B cell (primary cell): ENCODE data around the gene TCF3. TPM values are rescaled to one million over a fixed set of nuclear protein-coding genes. Genes with fewer than 3 reads are reported as not detected.
A peak's percentile ranks its signal among the peaks of the same experiment; 100 is the strongest.

ENCODE experiments used
- ATAC-seq: fragments of 200-7000 bp; cut with Tn5 transposase; one replicate; pipeline ENCODE4 v1.10.0; 2021; ENCODE audit warnings: low read depth, mild to moderate bottlenecking, moderate number of reproducible peaks, moderate library complexity
- CTCF ChIA-PET: fragments of 350-600 bp; sonication (Branson Sonifier 250); formaldehyde crosslinking; loops from one replicate; lab custom pipeline; 2021; ENCODE audit warnings: antibody characterized with exemption, inconsistent platforms; lab: Charles Lee
- POLR2A ChIA-PET: fragments of 350-600 bp; sonication (Branson Sonifier 250); formaldehyde crosslinking; loops from one replicate; lab custom pipeline; 2021; ENCODE audit warnings: antibody characterized with exemption; lab: Charles Lee
- DNase-seq: peaks from one replicate; pipeline ENCODE4 v3.0.0; 2013
- H2AFZ ChIP-seq: 2 replicates; pipeline ENCODE4 v1.6.1; 2012; ENCODE audit warnings: mild to moderate bottlenecking, low read depth, low read length; ENCODE audit not compliant: insufficient read depth, poor library complexity, severe bottlenecking
- H3K27ac ChIP-seq, 2 donors: 1 replicate in 1 of 2; 2 replicates in 1 of 2; pipeline ENCODE4 v1.5.1; 2012 to 2013; ENCODE audit warnings: low read length in 2 of 2, mild to moderate bottlenecking in 2 of 2, moderate library complexity in 1 of 2
- H3K27me3 ChIP-seq, 4 experiments: fragments of 200-600 bp in 1 of 4; sonication (generic) in 1 of 4; replicated peaks in 1 of 4; 1 replicate in 2 of 4; 2 replicates in 2 of 4; pipeline versions ENCODE4 v1.6.1 to v1.7.0; 2013 to 2016; ENCODE audit warnings: low read length in 3 of 4, mild to moderate bottlenecking in 2 of 4, mixed read lengths in 1 of 4, moderate library complexity in 1 of 4; ENCODE audit not compliant: insufficient read depth in 4 of 4, control insufficient read depth in 3 of 4; ENCODE audit errors: control extremely low read depth in 1 of 4
- H3K36me3 ChIP-seq, 2 experiments: replicated peaks in 1 of 2; 1 replicate in 1 of 2; 2 replicates in 1 of 2; pipeline versions ENCODE4 v1.6.1 to v1.7.1; 2013; ENCODE audit warnings: low read length in 1 of 2; ENCODE audit not compliant: insufficient read depth in 2 of 2, control insufficient read depth in 1 of 2; ENCODE audit errors: control extremely low read depth in 1 of 2, extremely low read depth in 1 of 2
- H3K4me1 ChIP-seq, 2 donors: fragments of 200-600 bp in 1 of 2; sonication (generic) in 1 of 2; 1 replicate in 1 of 2; 2 replicates in 1 of 2; pipeline versions ENCODE4 v1.5.1 to v1.6.1; 2013 to 2017; ENCODE audit warnings: low read length in 2 of 2; ENCODE audit not compliant: control insufficient read depth in 2 of 2, insufficient read depth in 2 of 2
- H3K4me2 ChIP-seq: replicated peaks from 2 replicates; pipeline ENCODE3; 2012; ENCODE audit warnings: mild to moderate bottlenecking, low read depth, low read length; ENCODE audit not compliant: poor library complexity, severe bottlenecking
- H3K4me3 ChIP-seq, 5 experiments: fragments of 200-600 bp in 1 of 5; sonication (generic) in 1 of 5; 1 replicate in 3 of 5; 2 replicates in 2 of 5; pipeline versions ENCODE4 v1.5.1 to v1.7.0; 2011 to 2016; ENCODE audit warnings: low read length in 4 of 5, mild to moderate bottlenecking in 4 of 5, low read depth in 2 of 5, control low read depth in 1 of 5, moderate library complexity in 1 of 5; ENCODE audit not compliant: insufficient read depth in 1 of 5; ENCODE audit errors: control extremely low read depth in 1 of 5, extremely low read depth in 1 of 5
- H3K79me2 ChIP-seq: fragments of 200-600 bp; sonication (generic); one replicate; pipeline ENCODE4 v1.6.0; 2016; ENCODE audit warnings: low read length; ENCODE audit not compliant: control insufficient read depth, insufficient read depth
- H3K9ac ChIP-seq: fragments of 200-600 bp; sonication (generic); 2 replicates; pipeline ENCODE4 v1.6.1; 2017; ENCODE audit warnings: mild to moderate bottlenecking, low read length, moderate library complexity
- H3K9me3 ChIP-seq, 3 donors: one replicate each; pipeline versions ENCODE4 v1.6.1 to v1.7.1; 2013; ENCODE audit warnings: low read length in 2 of 3; ENCODE audit not compliant: control insufficient read depth in 2 of 3, insufficient read depth in 1 of 3; ENCODE audit errors: control extremely low read depth in 1 of 3
- H4K20me1 ChIP-seq: 2 replicates; pipeline ENCODE4 v1.6.0; 2012; ENCODE audit warnings: mild to moderate bottlenecking, low read length; ENCODE audit not compliant: insufficient read depth, control insufficient read depth, poor library complexity, severe bottlenecking
- H3K27ac Mint-ChIP-seq: one replicate; pipeline ENCODE4 v1.8.0; 2021; ENCODE audit warnings: mixed read lengths
- H3K27me3 Mint-ChIP-seq: one replicate; pipeline ENCODE4 v1.8.0; 2021; ENCODE audit warnings: mixed read lengths
- H3K4me1 Mint-ChIP-seq: one replicate; pipeline ENCODE4 v1.8.0; 2021; ENCODE audit warnings: mixed read lengths
- H3K4me3 Mint-ChIP-seq: one replicate; pipeline ENCODE4 v1.8.0; 2021; ENCODE audit warnings: mixed read lengths
- H3K9me3 Mint-ChIP-seq: one replicate; pipeline ENCODE4 v1.8.0; 2022; ENCODE audit warnings: mixed read lengths; ENCODE audit not compliant: insufficient read depth
- EZH2 ChIP-seq: IDR thresholded peaks from 2 replicates; pipeline ENCODE4 v1.6.1; 2012; ENCODE audit warnings: borderline replicate concordance, low read depth, mild to moderate bottlenecking, moderate library complexity, low read length; ENCODE audit not compliant: insufficient read depth, poor library complexity, severe bottlenecking
- WGBS: methylation state at CpG from one replicate; pipeline ENCODE4 v1.1.5; 2013; ENCODE audit warnings: missing lambda C conversion rate; ENCODE audit not compliant: insufficient coverage; 5-methylcytosine and 5-hydroxymethylcytosine counted together
- intact Hi-C: fragments of 100-400 bp; cut with micrococcal nuclease; formaldehyde crosslinking; loops from one replicate; pipeline ENCODE4 v1.10.0; 2022
- polyA plus RNA-seq: library from polyadenylated mRNA; depleted of rRNA; stranded (reverse); fragments of >200 nt; gene quantifications from 2 replicates; pipeline ENCODE4 v1.2.3, GENCODE V29; 2012
- total RNA-seq, 2 donors: library from RNA; stranded (reverse); fragments of 120-200 nt in 1 of 2; gene quantifications; 1 replicate in 1 of 2; 2 replicates in 1 of 2; pipeline versions ENCODE4 v1.2.3 to v1.2.4, GENCODE V29; 2013 to 2022
- TF ChIP-seq, protein P1 (sequence below): fragments of 200-600 bp; IDR thresholded peaks from one replicate; pipeline ENCODE4 v1.8.0; 2022; ENCODE audit warnings: antibody characterized with exemption, mild to moderate bottlenecking

Gene TCF3
- total and polyA plus RNA-seq, 2 donors (not counting 1 experiment from before 2014, with no cell fraction given), result 278 to 588 TPM

GRCh38 chr19:1626417-1627010 is 25.9 kb downstream of the TCF3 start:
- no peak overlapping the region for H3K27ac Mint-ChIP-seq
- CTCF ChIA-PET, result interaction anchor here (5.1 kb wide), 1 partner anchor 45 kb away, joined by 40 read pairs; no protein-coding TSS in a partner anchor
- no peak for DNase-seq
- no peak overlapping the region for H3K4me2 ChIP-seq
- no peak overlapping the region for H3K9ac ChIP-seq
- peaks cover 54% of the 10 kb centered on the region for H3K79me2 ChIP-seq
- H3K4me1 Mint-ChIP-seq, result peaks cover 8% of the 10 kb centered on the region
- H3K27ac ChIP-seq, result no peak overlapping the region
- intact Hi-C loops, result no loop called here
- no peak for ATAC-seq
- POLR2A ChIA-PET, result interaction anchor here (0.6 to 0.7 kb wide), 2 partner anchors 13 to 33 kb away, joined by 3 to 4 read pairs; no protein-coding TSS in a partner anchor
- H3K9me3 Mint-ChIP-seq, result no peaks in the 10 kb centered on the region
- no peak overlapping the region for H3K4me3 ChIP-seq
- H4K20me1 ChIP-seq, result peaks cover 87% of the 10 kb centered on the region
- peaks cover 0 to 2% of the 10 kb centered on the region in 2 donors for H3K4me1 ChIP-seq
- H3K9me3 ChIP-seq, result no peaks in the 10 kb centered on the region
- no peak overlapping the region for H3K4me3 Mint-ChIP-seq
- H3K36me3 ChIP-seq, result peaks cover 0 to 69% of the 10 kb centered on the region in 2 experiments
- no peaks in the 10 kb centered on the region for H3K27me3 ChIP-seq
- 96% methylated on average over 31 of the region's 32 CpGs for WGBS
- H3K27me3 Mint-ChIP-seq, result no peaks in the 10 kb centered on the region
- no peak overlapping the region for H2AFZ ChIP-seq
- TF ChIP-seq, protein P1, sequence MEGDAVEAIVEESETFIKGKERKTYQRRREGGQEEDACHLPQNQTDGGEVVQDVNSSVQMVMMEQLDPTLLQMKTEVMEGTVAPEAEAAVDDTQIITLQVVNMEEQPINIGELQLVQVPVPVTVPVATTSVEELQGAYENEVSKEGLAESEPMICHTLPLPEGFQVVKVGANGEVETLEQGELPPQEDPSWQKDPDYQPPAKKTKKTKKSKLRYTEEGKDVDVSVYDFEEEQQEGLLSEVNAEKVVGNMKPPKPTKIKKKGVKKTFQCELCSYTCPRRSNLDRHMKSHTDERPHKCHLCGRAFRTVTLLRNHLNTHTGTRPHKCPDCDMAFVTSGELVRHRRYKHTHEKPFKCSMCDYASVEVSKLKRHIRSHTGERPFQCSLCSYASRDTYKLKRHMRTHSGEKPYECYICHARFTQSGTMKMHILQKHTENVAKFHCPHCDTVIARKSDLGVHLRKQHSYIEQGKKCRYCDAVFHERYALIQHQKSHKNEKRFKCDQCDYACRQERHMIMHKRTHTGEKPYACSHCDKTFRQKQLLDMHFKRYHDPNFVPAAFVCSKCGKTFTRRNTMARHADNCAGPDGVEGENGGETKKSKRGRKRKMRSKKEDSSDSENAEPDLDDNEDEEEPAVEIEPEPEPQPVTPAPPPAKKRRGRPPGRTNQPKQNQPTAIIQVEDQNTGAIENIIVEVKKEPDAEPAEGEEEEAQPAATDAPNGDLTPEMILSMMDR, result no peak
- TF ChIP-seq EZH2, result no peak

- CTCF ChIA-PET, result interaction anchor here (0.9 to 5.1 kb wide), 9 partner anchors 11 to 202 kb away, joined by 3 to 40 read pairs (median 4); no protein-coding TSS in a partner anchor
- peaks cover 9% of the 10 kb centered on the region for H3K4me1 Mint-ChIP-seq
- no peak overlapping the region for H3K4me3 Mint-ChIP-seq
- peak; percentile 70 for DNase-seq
- Histone ChIP-seq H2AFZ (no peak overlapping the region), H3K9ac (no peak overlapping the region), H3K27me3 (no peaks in the 10 kb centered on the region), H3K27ac (no peak overlapping the region), H3K79me2 (peaks cover 46% of the 10 kb centered on the region), H3K4me1 (peaks cover 0 to 15% of the 10 kb centered on the region in 2 donors), H3K9me3 (no peaks in the 10 kb centered on the region), H3K4me2 (no peak overlapping the region), H3K36me3 (peaks cover 0 to 69% of the 10 kb centered on the region in 2 experiments), H4K20me1 (peaks cover 87% of the 10 kb centered on the region), H3K4me3 (no peak overlapping the region)
- intact Hi-C loops, result loop anchor here (2.0 kb wide), 3 partner anchors 24 to 142 kb away; no protein-coding TSS in a partner anchor
- 75% methylated on average over 19 of the region's 23 CpGs for WGBS
- H3K27me3 Mint-ChIP-seq, result no peaks in the 10 kb centered on the region
- peak overlapping the region; percentile 74 for H3K27ac Mint-ChIP-seq
- no peak for TF ChIP-seq EZH2
- TF ChIP-seq, protein P1, result peak; percentile 77
- peak; percentile 80 for ATAC-seq
- no peaks in the 10 kb centered on the region for H3K9me3 Mint-ChIP-seq
- POLR2A ChIA-PET, result interaction anchor here (0.6 kb wide), 1 partner anchor 39 kb away, joined by 3 read pairs; no protein-coding TSS in a partner anchor
These were observed 28.0 kb downstream of the TCF3 start for GRCh38 chr19:1624458-1624857.
